ENCODE data around the gene PRSS57.
"Not testable (repeated sequence)": the region's sequence is repeated elsewhere in the genome, so short reads cannot be mapped to it uniquely, and the experiment has no call there.

The PRSS57 gene

DNA sequence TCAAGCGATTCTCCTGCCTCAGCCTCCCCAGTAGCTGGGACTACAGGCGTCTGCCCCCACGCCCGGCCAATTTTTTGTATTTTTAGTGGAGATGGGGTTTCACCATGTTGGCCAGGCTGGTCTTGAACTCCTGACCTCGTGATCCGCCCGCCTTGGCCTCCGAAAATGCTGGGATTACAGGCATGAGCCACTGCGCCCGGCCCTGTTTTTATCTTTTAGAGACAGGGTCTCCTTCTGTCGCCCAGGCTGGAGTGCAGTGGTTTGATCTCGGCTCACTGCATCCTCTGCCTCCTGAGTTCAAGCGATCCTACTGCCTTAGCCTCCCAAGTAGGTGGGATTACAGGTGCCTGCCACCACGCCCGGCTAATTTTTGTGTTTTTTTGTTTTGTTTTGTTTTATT is 3.3 kb upstream of the PRSS57 start:
- in situ Hi-C loops (cut with HindIII; ENCODE audit: low sequenced_read_pairs) = not testable (repeated sequence)

GRCh38 chr19:694481-695351 is 536 bp downstream of the PRSS57 start:
- in situ Hi-C loops (cut with HindIII; ENCODE audit: low sequenced_read_pairs) = no loop called here

- in situ Hi-C loops (cut with HindIII; ENCODE audit: low sequenced_read_pairs) = no loop called here
Measured at GRCh38 chr19:690203-690602, 5.0 kb downstream of the PRSS57 start.

DNA sequence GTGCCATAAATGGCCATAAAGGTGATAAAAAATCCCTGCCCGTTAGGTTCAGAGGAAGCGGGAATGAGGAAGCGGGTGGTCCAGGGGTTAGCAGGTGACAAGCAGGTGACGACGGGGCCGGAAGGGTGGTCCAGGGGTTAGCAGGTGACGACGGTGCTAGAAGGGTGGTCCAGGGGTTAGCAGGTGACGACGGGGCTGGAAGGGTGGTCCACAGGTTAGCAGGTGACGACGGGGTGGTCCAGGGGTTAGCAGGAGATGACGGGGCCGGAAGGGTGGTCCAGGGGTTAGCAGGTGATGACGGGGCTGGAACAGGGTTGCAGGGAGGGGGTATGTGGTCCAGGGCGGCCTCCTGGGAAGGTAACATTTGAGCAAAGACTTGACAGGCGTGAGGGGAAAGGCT is 6.3 kb downstream of the PRSS57 start:
- in situ Hi-C loops (cut with HindIII; ENCODE audit: low sequenced_read_pairs) = no loop called here

GRCh38 chr19:688214-688613 is 7.0 kb downstream of the PRSS57 start:
- in situ Hi-C loops (cut with HindIII; ENCODE audit: low sequenced_read_pairs) = no loop called here

DNA sequence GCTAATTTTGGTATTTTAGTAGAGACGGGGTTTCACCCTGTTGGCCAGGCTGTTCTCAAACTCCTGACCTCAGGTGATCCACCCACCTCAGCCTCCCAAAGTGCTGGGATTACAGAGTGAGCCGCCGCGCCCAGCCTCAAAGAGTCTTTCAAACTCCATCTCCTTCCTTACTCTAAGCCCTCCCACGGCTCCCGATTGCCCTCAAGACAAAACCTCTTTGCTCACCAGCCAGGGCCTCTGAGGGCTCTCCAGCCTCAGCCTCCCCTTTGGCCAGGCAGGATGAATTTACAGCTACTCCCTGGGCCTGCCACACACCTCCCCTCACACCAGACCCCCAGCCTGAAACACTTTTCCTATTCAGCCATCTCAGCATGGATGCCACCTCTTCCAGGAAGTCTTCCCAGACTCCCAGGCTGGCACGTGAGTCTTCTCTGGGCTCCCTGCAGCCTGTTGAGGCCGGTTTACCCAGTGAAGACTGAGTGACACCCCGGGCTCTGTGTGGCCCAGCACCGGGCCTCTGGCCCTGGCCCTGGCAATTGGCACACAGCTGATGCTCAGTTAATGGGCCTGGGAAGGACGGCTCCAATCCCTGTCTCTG is 7.6 kb downstream of the PRSS57 start:
- in situ Hi-C loops (cut with HindIII; ENCODE audit: low sequenced_read_pairs) = no loop called here

GRCh38 chr19:686589-687297 is 8.5 kb downstream of the PRSS57 start:
- in situ Hi-C loops (cut with HindIII; ENCODE audit: low sequenced_read_pairs) = no loop called here

- in situ Hi-C loops (cut with HindIII; ENCODE audit: low sequenced_read_pairs) = no loop called here
Measured at GRCh38 chr19:685454-685931, 9.8 kb downstream of the PRSS57 start.

DNA sequence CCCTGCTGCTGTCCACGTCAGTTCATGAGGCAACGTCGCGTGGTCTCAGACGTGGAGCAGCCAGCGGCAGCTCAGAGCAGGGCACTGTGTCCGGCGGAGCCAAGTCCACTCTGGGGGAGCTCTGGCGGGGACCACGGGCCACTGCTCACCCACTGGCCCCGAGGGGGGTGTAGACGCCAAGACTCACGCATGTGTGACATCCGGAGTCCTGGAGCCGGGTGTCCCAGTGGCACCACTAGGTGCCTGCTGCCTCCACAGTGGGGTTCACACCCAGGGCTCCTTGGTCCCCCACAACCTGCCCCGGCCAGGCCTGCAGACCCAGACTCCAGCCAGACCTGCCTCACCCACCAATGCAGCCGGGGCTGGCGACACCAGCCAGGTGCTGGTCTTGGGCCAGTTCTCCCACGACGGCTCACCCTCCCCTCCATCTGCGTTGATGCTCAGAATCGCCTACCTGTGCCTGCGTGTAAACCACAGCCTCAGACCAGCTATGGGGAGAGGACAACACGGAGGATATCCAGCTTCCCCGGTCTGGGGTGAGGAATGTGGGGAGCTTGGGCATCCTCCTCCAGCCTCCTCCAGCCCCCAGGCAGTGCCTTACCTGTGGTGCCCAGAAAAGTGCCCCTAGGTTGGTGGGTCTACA is 12.5 kb downstream of the PRSS57 start:
- in situ Hi-C loops (cut with HindIII; ENCODE audit: low sequenced_read_pairs) = no loop called here

DNA sequence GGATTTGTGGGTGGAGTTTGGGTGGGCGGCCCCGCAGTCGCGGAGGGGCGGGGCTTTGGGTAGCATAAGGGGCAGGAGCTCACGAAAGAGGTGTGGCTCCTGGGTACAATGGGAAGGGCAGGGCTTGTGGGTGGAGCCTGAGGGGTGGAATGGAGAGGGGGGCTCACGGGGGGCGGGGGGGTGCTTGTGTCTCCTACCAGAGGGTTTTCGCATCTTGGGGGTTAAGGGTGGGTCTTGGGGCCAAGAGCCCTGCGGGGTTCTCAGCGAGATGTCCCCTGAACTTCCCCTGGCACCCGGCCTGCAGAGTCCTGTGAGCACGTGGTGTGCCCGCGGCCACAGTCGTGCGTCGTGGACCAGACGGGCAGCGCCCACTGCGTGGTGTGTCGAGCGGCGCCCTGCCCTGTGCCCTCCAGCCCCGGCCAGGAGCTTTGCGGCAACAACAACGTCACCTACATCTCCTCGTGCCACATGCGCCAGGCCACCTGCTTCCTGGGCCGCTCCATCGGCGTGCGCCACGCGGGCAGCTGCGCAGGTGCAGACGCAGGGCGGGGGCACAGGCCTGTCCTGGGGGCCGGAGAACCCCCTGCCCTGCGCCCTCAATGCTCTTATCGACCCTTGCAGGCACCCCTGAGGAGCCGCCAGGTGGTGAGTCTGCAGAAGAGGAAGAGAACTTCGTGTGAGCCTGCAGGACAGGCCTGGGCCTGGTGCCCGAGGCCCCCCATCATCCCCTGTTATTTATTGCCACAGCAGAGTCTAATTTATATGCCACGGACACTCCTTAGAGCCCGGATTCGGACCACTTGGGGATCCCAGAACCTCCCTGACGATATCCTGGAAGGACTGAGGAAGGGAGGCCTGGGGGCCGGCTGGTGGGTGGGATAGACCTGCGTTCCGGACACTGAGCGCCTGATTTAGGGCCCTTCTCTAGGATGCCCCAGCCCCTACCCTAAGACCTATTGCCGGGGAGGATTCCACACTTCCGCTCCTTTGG is 13.9 kb downstream of the PRSS57 start:
- in situ Hi-C loops (cut with HindIII; ENCODE audit: low sequenced_read_pairs) = no loop called here

GRCh38 chr19:680287-681028 is 14.8 kb downstream of the PRSS57 start:
- in situ Hi-C loops (cut with HindIII; ENCODE audit: low sequenced_read_pairs) = no loop called here

GRCh38 chr19:679418-680286 is 15.6 kb downstream of the PRSS57 start:
- in situ Hi-C loops (cut with HindIII; ENCODE audit: low sequenced_read_pairs) = no loop called here

GRCh38 chr19:678791-679388 is 16.4 kb downstream of the PRSS57 start:
- in situ Hi-C loops (cut with HindIII; ENCODE audit: low sequenced_read_pairs) = no loop called here

GRCh38 chr19:677601-678436 is 17.4 kb downstream of the PRSS57 start:
- in situ Hi-C loops (cut with HindIII; ENCODE audit: low sequenced_read_pairs) = no loop called here

GRCh38 chr19:677201-677600 is 18.1 kb downstream of the PRSS57 start:
- in situ Hi-C loops (cut with HindIII; ENCODE audit: low sequenced_read_pairs) = no loop called here

DNA sequence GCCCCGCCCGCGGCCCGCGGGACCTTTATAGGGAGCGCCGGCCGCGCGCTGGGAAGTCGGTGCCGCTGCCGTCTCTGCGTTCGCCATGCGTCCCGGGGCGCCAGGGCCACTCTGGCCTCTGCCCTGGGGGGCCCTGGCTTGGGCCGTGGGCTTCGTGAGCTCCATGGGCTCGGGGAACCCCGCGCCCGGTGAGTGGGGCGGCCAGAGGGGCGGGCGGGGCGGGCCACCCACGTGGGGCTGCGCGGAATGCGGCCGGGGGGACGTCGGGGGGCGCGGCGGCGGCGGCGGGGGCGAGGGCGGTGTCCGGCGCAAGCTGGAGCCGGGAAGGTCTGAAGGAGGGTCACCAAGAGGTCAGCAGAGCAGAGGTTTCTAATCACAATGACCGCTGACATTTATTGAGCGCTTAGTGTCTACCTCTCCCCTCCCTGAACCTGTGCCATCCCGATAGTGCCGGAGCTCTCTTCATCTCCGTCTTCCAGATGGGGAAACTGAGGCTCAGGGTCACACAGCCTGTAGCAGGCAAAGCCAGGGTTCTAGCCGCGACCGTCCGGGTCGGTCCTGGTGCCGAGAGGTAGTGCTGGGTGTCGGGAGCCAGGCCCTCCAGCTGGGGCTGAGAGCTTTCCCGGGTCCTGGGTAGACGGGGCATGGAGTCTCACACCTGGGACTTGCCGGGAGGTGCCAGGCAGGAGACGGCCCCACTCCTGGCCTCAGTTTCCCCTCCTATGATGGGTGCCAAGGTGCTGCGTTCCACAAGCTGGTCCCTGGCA is 18.7 kb downstream of the PRSS57 start, which contains the start of gene FSTL3:
Gene FSTL3 (plus strand): TSS at position 54 of the 767 bp plus-strand sequence. CDS start 32 bp downstream, at position 86.
- in situ Hi-C loops (cut with HindIII; ENCODE audit: low sequenced_read_pairs) = no loop called here

Data from DLD1 (cell line).